NOMO-1 treated with dmso at 0.1 percent for 144 hours (cell line): Measurements from ENCODE around the gene UBN1.

Experiments used
- DNase-seq: peaks from one replicate; lab custom pipeline; 2025; ENCODE audit not compliant: unreplicated experiment; lab: John Stamatoyannopoulos, UW

Gene UBN1

GRCh38 chr16:4820652-4821051, 26.6 kb upstream of the UBN1 start:
- no peak for DNase-seq

GRCh38 chr16:4825196-4825595, 22.1 kb upstream of the UBN1 start:
- DNase-seq: no peak

DNA sequence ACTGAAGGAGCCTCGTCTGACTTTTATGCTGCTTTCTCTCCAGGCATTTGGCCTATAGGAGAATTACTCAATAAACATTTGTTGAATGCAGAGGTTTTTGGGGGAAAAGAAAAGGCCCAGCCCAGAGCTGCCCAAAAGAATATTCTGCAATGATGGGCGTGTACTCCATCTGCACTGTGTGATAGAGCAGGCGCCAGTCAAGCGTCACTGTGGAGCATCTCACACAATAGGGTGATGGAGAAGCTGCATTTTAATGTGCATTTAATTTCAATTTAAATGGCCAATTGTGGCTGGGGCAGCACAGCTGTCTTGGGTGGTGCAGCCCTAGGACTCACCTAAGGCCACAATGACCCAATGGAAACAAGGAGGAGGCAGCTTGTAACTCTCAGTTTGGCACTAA, 20.8 kb upstream of the UBN1 start:
- no peak for DNase-seq

DNA sequence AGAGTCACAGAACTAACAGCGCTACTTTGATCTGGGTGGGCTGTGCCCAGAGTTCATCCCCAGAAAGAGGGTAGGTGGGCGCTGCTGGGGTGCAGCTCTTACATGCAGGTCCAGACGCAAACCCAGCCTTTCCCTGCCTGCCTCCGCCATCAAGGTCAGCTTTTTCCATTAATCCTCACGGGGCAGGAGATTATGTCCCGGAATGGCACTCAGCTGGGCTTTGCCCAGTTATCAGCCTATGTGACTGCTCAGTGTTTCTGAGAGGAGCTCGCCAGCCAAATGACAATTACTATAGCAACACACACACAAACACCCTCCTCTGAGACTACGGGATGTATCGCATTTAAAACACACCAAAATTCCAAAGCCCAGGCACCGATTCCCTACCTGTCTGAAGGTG, 20.3 kb upstream of the UBN1 start:
- DNase-seq: no peak

DNA sequence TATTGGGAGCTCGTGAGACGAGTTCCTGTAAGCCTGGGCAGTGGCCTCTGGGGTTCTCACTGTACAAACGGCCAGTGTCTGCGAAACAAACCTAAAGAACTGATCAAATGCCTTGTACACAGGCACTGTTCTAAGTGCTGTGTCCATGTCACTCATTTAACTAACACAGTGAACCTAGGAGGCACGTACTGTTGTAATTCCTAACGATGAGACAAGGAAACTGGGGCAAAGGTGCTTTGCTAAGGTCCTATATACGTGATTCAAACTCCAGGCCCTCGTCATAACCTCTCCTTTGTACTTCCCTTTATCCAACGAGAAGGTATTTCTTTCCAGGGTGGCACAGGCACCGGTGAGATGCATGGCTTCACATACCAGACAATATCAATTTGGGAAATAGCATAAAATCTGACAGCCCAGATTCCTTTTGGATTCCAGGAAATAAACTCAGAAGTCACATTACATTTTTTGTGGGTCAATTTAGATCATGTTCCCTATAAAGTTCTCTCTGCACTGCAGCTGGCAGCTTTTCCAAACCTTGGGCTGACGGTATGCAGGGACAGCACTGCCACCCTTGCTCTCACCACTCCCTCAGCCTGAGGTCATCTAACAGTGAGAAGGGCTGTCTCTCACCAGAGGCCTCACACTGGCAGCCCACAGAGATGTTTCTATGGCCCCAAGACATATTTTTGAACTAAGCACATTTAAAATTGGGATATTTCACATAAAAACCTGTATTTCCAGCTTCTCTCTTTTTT, 18.5 kb upstream of the UBN1 start:
- DNase-seq: no peak

DNA sequence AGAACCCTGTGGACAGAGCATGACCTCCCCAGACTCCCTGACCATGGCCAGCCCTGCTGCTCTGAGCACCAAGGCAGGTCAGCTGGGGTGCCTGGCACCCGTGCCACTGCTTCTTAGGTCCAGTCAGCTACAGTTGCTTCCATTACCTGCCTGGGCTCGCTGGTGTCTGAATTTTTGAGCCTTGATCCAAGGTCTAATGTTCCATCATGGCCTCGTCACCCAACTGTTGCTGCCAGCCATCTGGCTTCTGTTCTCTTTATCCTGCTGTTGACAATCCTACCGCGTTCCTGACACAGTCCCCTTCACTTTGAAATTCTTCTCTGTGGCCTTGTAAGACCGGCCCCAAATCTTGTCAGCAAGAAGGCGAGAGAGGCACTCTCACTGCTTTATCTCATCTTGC, 16.9 kb upstream of the UBN1 start:
- no peak for DNase-seq

- DNase-seq: no peak
Measured at GRCh38 chr16:4831616-4832015, 15.7 kb upstream of the UBN1 start.

DNA sequence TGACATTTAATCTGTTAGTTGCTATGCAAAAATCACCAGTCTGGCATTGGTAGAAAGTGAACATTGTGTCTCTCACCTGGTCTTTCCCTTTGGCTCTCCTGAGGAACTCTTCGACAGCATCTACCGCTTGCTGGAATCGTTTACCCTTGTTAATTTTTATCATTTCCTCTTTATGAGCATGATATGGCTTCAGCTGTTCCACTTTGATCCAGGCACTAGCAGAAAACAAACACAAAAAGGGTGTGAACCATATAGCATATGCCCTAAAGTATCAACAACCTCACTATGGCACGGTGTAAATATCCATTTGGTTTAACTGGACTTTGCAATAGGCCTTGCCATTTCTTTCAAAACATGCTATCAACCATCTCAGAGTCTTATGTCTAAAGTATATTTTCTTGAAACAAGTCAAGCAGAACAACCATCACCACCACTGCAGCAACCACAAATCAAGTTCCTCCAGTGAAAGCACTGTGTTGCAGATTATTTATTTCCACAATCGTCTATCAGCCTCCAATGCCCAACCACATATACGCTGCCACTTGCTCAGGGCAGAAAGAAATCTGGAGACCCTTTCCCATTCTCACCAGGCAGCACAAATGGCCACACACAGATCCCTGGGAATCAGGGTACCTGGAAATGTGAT, 14.5 kb upstream of the UBN1 start:
- DNase-seq: no peak

- DNase-seq: no peak
Measured at GRCh38 chr16:4833584-4833983, 13.7 kb upstream of the UBN1 start.

DNA sequence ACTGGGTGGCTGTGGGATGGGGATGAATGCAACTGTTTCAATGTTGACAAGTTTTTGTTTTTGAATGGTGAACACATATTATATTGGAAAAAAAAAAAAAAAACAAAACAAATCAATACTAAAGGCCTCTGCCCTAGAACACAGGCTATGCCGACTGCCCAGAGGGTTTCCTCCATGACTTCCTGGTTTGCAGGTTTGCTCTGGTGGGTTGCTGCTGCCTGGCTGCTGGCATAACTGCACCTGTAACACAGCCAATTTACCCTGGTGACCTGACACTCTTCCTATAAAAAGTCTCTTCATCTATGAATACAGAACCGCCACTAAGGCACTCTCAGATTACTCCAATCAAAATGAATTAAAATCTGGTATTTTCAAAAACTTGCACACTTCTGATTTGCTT, 10.6 kb upstream of the UBN1 start:
- no peak for DNase-seq

- DNase-seq: no peak
Measured at GRCh38 chr16:4837733-4838501, 9.4 kb upstream of the UBN1 start.

DNA sequence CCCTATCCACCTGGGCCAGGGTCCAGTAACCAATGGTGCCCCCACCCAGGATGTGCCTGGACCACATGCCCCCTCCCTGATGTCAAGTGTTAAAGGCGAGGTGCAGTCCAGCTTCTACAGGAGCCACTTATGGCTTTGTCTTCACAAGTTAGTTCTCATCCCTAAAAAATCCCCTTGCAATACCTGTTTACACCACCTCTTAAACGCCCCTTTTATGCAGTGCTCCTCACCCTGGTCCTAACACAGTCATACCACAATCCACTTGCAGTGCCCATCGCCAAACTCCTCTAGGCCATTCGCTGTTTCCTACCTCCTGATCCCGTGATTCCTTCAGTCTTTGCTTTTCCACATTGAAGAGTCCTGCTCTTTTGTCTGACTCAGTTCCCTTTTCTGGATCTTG, 7.3 kb upstream of the UBN1 start:
- no peak for DNase-seq

GRCh38 chr16:4840984-4841383, 6.3 kb upstream of the UBN1 start:
- no peak for DNase-seq

DNA sequence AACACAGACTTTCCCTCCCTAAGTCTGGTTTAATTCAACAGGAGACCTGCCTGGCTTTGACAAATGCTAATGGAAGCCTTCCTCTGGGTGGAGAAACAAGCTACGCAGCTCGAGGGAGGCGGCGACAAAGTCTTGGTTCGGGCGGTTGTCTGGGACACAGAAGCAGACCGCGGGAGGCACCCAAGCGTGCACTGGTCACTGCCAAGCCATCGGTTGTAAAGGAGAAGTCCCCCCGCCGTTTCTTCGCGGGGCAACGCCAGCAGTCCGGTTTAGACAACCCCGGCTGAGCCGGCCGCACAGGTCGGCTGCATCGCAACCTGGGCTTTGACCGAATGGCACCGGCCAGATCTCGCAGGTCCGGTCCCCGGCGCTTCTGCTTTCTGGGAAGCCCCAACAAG, 779 bp upstream of the UBN1 start:
- DNase-seq: no peak

DNA sequence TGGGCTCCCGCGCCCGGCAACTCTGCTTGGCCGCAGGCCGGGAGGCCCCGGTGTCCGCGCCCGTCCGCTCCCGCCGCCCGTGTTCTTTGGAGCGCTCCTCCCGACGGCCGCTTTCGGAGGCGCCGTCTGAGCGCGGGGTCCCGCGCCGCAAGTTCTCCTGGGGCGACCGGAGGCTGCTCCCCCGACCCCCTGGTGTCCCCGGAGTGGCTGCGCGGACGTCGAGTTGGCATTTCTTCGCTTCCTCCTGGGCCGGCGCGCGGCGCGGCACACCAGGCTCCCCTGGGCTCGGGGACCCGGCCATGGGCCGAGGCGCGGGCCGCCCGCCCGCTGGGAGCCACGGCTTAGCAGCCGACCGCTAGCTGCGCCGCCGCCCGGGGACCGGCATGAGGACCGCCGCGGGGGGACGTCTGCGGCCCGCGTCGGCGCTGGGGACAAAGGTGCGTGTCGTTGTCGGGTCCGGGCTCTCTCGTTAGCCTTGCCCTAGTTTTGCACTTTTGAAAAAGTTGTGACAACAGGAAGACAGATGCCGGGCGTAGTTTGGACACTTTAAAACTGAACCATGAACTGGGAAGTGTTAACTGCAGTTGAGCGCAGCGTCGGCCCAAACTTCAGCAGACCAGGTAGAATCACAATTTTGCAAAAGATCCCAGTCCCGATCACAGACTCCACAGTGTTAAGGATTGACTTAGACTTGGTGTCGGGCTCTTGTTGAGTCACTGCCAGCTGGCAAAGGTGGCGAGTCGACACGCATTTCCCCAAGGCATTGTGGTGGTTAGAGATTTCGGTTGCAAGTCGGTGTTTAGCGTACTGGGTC, 700 bp downstream of the UBN1 start:
- DNase-seq: peak; percentile 10

DNA sequence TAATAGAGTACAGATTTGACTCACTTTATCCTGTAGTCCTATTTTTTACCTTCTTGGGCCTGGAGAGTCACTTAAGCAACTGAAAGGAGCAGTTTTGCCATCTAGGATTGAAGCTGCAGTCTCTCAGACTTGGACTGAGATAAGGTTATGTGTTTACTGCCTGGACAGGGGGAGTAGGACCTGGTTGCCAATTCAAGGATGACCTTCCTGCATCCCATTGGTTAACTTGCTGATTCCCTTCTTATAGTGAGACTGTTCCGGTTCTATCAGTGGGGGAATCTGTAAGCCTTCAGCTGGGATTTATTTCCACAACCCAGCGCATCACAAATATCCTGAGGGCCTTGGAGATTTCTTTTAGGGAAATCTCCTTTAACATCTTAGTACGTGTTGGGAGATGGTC, 2.9 kb downstream of the UBN1 start:
- DNase-seq: no peak

- DNase-seq: no peak
Measured at GRCh38 chr16:4852221-4852872, 5.1 kb downstream of the UBN1 start.

GRCh38 chr16:4855371-4855770, 8.1 kb downstream of the UBN1 start:
- DNase-seq: no peak

DNA sequence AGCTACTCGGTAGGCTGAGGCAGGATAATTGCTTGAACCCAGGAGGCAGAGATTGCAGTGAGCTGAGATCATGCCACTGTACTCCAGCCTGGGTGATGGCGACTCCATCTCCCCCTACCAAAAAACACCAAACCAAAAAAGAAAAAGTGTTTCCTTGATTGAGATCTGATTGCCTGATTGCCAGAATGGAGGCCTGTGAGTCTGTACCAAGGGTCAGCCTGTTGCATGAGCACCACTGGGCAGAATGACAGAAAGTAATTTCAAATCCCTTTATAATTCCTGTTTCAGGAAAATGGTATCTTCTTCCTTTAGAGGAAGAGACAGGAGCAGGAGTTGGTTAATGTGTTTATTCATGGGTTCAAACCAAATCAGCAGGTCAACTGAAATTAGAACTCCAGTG, 8.5 kb downstream of the UBN1 start:
- no peak for DNase-seq

DNA sequence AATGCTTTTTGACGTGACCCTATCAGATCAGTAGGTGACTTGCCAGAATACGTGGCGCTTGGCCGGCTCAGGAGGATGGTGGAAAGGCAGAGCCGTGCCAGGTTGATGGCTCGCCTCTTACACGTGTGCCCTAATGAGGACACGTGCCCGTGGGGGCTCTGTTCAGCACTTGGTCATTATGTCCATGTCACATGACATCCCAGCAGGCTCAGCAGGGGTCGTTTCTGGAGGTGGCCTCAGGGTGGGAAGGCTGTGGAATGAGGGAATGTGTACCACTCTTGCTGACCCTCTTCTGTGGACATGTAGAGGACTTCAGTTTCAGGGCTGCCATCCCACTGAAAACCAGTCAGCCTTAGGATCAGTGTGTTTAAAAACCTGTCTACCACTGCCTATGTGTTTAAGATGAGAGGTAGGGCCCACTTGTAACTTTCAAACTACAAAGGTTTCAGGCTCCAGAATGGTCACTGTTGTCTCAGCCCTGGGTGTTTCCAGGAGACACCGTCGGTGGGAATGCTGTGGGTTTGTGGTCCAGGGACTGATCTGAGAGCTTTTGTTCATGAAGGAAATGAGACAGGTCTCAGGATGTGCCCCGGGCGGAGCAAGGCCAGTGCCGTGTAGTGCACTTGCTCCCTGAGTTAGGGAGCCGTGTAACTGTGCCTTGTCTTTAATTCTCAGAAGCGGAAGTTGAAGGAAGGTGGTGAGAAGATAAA, 12.1 kb downstream of the UBN1 start:
- no peak for DNase-seq
